A549 (cell line): Measurements from ENCODE around the gene PPP2R3B. TPM values are rescaled to one million over a fixed set of nuclear protein-coding genes. Genes with fewer than 3 reads are reported as not detected.
A peak's percentile ranks its signal among the peaks of the same experiment; 100 is the strongest.
"Not testable (repeated sequence)": the region's sequence is repeated elsewhere in the genome, so short reads cannot be mapped to it uniquely, and the experiment has no call there.

Experiments
- ATAC-seq, 2 experiments: fragments of 200-7000 bp in 1 of 2; fragments of >200 bp in 1 of 2; cut with Nextera tagmentation in 1 of 2; cut with Tn5 transposase in 1 of 2; 3 replicates each; pipeline versions ENCODE4 v1.8.0 to v1.9.1; 2018 to 2020; ENCODE audit warnings: mild to moderate bottlenecking in 1 of 2, moderate library complexity in 1 of 2
- CTCF ChIA-PET: fragments of 300-600 bp; sonication (Branson Sonifier 250); formaldehyde crosslinking; extraction: SDS; loops from one replicate; lab custom pipeline; 2021; ENCODE audit warnings: antibody characterized with exemption, inconsistent platforms; lab: Yijun Ruan, JAX
- POLR2A ChIA-PET: fragments of 350-600 bp; formaldehyde crosslinking; extraction: SDS; loops from one replicate; lab custom pipeline; 2021; ENCODE audit warnings: antibody characterized with exemption, inconsistent platforms; lab: Yijun Ruan, JAX
- DNase-seq, 2 experiments: peaks; one replicate each; pipeline versions ENCODE4 v3.0.0 to v3.0.0-alpha.2; 2011 to 2016; ENCODE audit warnings: low read depth in 1 of 2, low spot score in 1 of 2
- FAIRE-seq: peaks from 2 replicates; lab custom pipeline; 2011; peaks lifted over from hg19 to GRCh38; lab: Jason Lieb, UNC
- H3K27ac ChIP-seq, 2 experiments: fragments of >200 bp; sonication (Bioruptor Twin); formaldehyde crosslinking; 3 replicates each; pipeline ENCODE4 v1.5.1; 2016 to 2017
- H3K4me1 ChIP-seq: fragments of >200 bp; sonication (Bioruptor Twin); formaldehyde crosslinking; 3 replicates; pipeline ENCODE4 v1.6.1; 2016
- H3K4me2 ChIP-seq: fragments of >200 bp; sonication (Bioruptor Twin); formaldehyde crosslinking; 3 replicates; pipeline ENCODE4 v1.6.1; 2016
- H3K4me3 ChIP-seq: fragments of >200 bp; sonication (Bioruptor Twin); formaldehyde crosslinking; 3 replicates; pipeline ENCODE4 v1.5.1; 2016
- H3K9me3 ChIP-seq: fragments of >200 bp; sonication (Bioruptor Twin); formaldehyde crosslinking; 3 replicates; pipeline ENCODE4 v1.6.1; 2016
- BHLHE40 ChIP-seq: IDR thresholded peaks from 2 replicates; pipeline ENCODE4 v1.6.1; 2012; ENCODE audit warnings: low read depth, low read length, inconsistent platforms
- CBX8 ChIP-seq: fragments of 200-600 bp; sonication (generic); IDR thresholded peaks from 2 replicates; pipeline ENCODE4 v1.6.1; 2016
- FOSB ChIP-seq: fragments of 250-450 bp; sonication (Bioruptor Pico); IDR thresholded peaks from 2 replicates; pipeline ENCODE4 v1.5.0; 2020; ENCODE audit warnings: mild to moderate bottlenecking, moderate library complexity
- FOSL2 ChIP-seq, 2 experiments: fragments of 450-650 bp in 1 of 2; fragments of >200 bp in 1 of 2; sonication (Bioruptor Twin) in 1 of 2; formaldehyde crosslinking; IDR thresholded peaks; 2 replicates each; pipeline versions ENCODE4 v1.5.0 to v1.6.1; 2016 to 2020; ENCODE audit warnings: mild to moderate bottlenecking in 1 of 2, moderate library complexity in 1 of 2
- FOXS1 ChIP-seq: fragments of 250-450 bp; sonication (Bioruptor Pico); IDR thresholded peaks from 2 replicates; pipeline ENCODE4 v1.5.0; 2020; ENCODE audit warnings: mild to moderate bottlenecking, moderate library complexity
- HOXB13 ChIP-seq: fragments of 250-450 bp; sonication (Bioruptor Pico); IDR thresholded peaks from 2 replicates; pipeline ENCODE4 v1.5.0; 2020; ENCODE audit warnings: low read depth, mild to moderate bottlenecking, moderate library complexity
- HOXB5 ChIP-seq: fragments of 250-450 bp; sonication (Bioruptor Pico); IDR thresholded peaks from 2 replicates; pipeline ENCODE4 v1.5.0; 2020; ENCODE audit warnings: mild to moderate bottlenecking, moderate library complexity
- MYC ChIP-seq: IDR thresholded peaks from 2 replicates; pipeline ENCODE4 v1.6.1; 2012; ENCODE audit warnings: mild to moderate bottlenecking, inconsistent platforms, low read length, improper control_type of control experiment, borderline replicate concordance
- NPAS2 ChIP-seq: fragments of 250-450 bp; sonication (Bioruptor Pico); IDR thresholded peaks from 2 replicates; pipeline ENCODE4 v1.8.0; 2022; ENCODE audit warnings: mild to moderate bottlenecking, moderate library complexity, borderline replicate concordance
- NR3C1 ChIP-seq: fragments of >200 bp; sonication (Bioruptor Twin); formaldehyde crosslinking; IDR thresholded peaks from 3 replicates; pipeline ENCODE4 v1.6.1; 2017
- POLR2A ChIP-seq: IDR thresholded peaks from 2 replicates; pipeline ENCODE4 v1.6.1; 2012; ENCODE audit warnings: mild to moderate bottlenecking, low read length
- RAD21 ChIP-seq, 2 experiments: fragments of >200 bp in 1 of 2; sonication (Bioruptor Twin) in 1 of 2; formaldehyde crosslinking in 1 of 2; IDR thresholded peaks in 1 of 2; conservative IDR thresholded peaks in 1 of 2; 2 replicates in 1 of 2; 3 replicates in 1 of 2; pipeline ENCODE4 v1.6.1; 2012 to 2018; ENCODE audit warnings: inconsistent platforms in 1 of 2
- RCOR1 ChIP-seq: fragments of 150-350 bp; IDR thresholded peaks from 2 replicates; pipeline ENCODE4 v1.6.1; 2014; ENCODE audit warnings: antibody characterized with exemption, low read length, low read depth
- TFCP2L1 ChIP-seq: fragments of 250-450 bp; sonication (Bioruptor Pico); IDR thresholded peaks from 2 replicates; pipeline ENCODE4 v1.5.0; 2021; ENCODE audit warnings: mild to moderate bottlenecking
- TP53 ChIP-seq: fragments of 250-450 bp; sonication (Bioruptor Pico); IDR thresholded peaks from 2 replicates; pipeline ENCODE4 v1.5.0; 2021; ENCODE audit warnings: mild to moderate bottlenecking, moderate library complexity
- ZFP36 ChIP-seq: fragments of 450-650 bp; IDR thresholded peaks from 2 replicates; pipeline ENCODE4 v1.6.1; 2014; ENCODE audit warnings: borderline replicate concordance; ENCODE audit not compliant: partially characterized antibody
- WGBS: methylation state at CpG from one replicate; pipeline ENCODE4 v1.1.6; 2017; ENCODE audit errors: missing lambda C conversion rate; 5-methylcytosine and 5-hydroxymethylcytosine counted together
- polyA plus RNA-seq, 4 experiments: library from polyadenylated mRNA; depleted of rRNA in 3 of 4; stranded (reverse); fragments of >200 nt; fragmentation: RNase III in 1 of 4; extraction: RNeasy Plus Mini Kit Qiagen cat#74134 plus additional on column Dnase treatment in 1 of 4; gene quantifications; 2 replicates in 3 of 4; 3 replicates in 1 of 4; pipeline ENCODE4 v1.2.3, GENCODE V29; 2011 to 2017
- TF ChIP-seq, protein P1 (sequence below): fragments of 450-650 bp; IDR thresholded peaks from 2 replicates; pipeline ENCODE4 v1.6.1; 2014; ENCODE audit warnings: antibody characterized with exemption
- TF ChIP-seq, protein P2 (sequence below): fragments of 250-450 bp; sonication (Bioruptor Pico); IDR thresholded peaks from 2 replicates; pipeline ENCODE4 v1.5.0; 2021; ENCODE audit warnings: mild to moderate bottlenecking, moderate library complexity, borderline replicate concordance
- TF ChIP-seq, protein P3 (sequence below): IDR thresholded peaks from 2 replicates; pipeline ENCODE4 v1.6.1; 2012

PPP2R3B gene
- polyA plus RNA-seq, 2 of the 4 experiments (the other 2 are of a cell fraction), result 12.6 to 29.6 TPM

DNA sequence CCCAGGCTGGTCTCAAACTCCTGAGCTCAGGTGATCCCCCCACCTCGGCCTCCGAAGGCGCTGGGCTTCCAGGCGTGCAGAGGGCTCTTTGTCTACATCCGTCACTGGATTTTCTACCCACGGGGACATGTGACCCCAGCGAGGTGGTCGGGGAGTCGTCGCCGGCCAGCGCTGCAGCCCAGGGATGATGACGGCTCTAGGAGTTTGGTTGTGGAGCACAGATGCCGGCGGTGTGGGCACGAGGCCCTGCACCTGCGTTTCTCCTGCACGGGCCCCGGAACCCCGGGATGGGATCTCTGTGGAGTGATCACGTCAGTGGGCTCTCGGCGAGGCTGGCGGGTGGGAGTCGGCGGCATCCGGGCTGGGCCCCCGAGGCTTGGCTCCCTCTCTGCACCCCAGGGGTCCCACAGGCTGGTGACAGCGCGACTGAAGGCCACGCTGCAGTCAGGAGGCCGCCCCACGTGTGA is 59.0 kb downstream of the PPP2R3B start:
- ATAC-seq (no peak), DNase-seq (no peak), FAIRE-seq (no peak)
- POLR2A ChIA-PET, result no interaction called here
- H3K9me3 ChIP-seq, result no peaks in the 10 kb centered on the region
- H3K27ac ChIP-seq, result no peak overlapping the region
- no peak overlapping the region for H3K4me3 ChIP-seq
- peaks cover 19% of the 10 kb centered on the region; the same call in 2 of the 3 replicates for H3K4me1 ChIP-seq
- CTCF ChIA-PET, result no interaction called here
- no peak overlapping the region for H3K4me2 ChIP-seq
- TF ChIP-seq, protein P1, sequence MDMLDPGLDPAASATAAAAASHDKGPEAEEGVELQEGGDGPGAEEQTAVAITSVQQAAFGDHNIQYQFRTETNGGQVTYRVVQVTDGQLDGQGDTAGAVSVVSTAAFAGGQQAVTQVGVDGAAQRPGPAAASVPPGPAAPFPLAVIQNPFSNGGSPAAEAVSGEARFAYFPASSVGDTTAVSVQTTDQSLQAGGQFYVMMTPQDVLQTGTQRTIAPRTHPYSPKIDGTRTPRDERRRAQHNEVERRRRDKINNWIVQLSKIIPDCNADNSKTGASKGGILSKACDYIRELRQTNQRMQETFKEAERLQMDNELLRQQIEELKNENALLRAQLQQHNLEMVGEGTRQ, result no peak
- TF ChIP-seq FOSL2 (IDR thresholded peaks at IDR 0.05), result no peak
- no peak for TF ChIP-seq FOSL2 (CRISPR knock-in tag; IDR thresholded peaks at IDR 0.05)
- TF ChIP-seq NR3C1, result no peak
- no peak for TF ChIP-seq CBX8
- TF ChIP-seq MYC, result no peak
- TF ChIP-seq RCOR1, result no peak
- TF ChIP-seq HOXB13 (CRISPR knock-in tag), result no peak
- no peak for TF ChIP-seq ZFP36
- TF ChIP-seq, protein P2, sequence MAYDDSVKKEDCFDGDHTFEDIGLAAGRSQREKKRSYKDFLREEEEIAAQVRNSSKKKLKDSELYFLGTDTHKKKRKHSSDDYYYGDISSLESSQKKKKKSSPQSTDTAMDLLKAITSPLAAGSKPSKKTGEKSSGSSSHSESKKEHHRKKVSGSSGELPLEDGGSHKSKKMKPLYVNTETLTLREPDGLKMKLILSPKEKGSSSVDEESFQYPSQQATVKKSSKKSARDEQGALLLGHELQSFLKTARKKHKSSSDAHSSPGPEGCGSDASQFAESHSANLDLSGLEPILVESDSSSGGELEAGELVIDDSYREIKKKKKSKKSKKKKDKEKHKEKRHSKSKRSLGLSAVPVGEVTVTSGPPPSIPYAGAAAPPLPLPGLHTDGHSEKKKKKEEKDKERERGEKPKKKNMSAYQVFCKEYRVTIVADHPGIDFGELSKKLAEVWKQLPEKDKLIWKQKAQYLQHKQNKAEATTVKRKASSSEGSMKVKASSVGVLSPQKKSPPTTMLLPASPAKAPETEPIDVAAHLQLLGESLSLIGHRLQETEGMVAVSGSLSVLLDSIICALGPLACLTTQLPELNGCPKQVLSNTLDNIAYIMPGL (CRISPR knock-in tag), result no peak
- no peak for TF ChIP-seq TP53
- TF ChIP-seq FOXS1, result no peak
- no peak for TF ChIP-seq TFCP2L1 (CRISPR knock-in tag)
- TF ChIP-seq HOXB5 (CRISPR knock-in tag), result no peak
- no peak for TF ChIP-seq FOSB (CRISPR knock-in tag)
- TF ChIP-seq BHLHE40, result no peak
- TF ChIP-seq POLR2A, result no peak
- TF ChIP-seq NPAS2, result no peak
- TF ChIP-seq, protein P3, sequence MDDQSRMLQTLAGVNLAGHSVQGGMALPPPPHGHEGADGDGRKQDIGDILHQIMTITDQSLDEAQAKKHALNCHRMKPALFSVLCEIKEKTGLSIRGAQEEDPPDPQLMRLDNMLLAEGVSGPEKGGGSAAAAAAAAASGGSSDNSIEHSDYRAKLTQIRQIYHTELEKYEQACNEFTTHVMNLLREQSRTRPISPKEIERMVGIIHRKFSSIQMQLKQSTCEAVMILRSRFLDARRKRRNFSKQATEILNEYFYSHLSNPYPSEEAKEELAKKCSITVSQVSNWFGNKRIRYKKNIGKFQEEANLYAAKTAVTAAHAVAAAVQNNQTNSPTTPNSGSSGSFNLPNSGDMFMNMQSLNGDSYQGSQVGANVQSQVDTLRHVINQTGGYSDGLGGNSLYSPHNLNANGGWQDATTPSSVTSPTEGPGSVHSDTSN, result no peak
- WGBS, result 83% methylated on average over 28 of the region's 33 CpGs

DNA sequence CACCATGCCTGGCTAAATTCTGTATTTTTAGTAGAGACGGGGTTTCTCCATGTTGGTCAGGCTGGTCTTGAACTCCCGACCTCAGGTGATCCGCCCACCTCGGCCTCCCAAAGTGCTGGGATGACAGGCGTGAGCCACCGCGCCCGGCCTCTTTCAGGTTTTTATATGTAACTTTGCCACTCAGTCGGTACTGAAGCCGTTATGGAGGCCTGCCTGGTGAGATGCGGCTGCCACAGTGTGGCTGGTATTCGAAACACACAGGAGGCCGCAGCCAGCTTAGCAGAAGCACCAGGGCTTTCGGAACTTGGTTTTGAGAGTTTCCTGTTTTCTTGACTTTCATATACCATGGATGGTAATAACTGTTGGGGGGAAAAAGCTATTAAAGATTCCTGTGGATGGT is 62.0 kb downstream of the PPP2R3B start:
- ATAC-seq, result peak in 1 of 2 experiments; percentile 5; a peak in 1 of 6 replicates
- CTCF ChIA-PET, POLR2A ChIA-PET, FAIRE-seq, H3K9me3 ChIP-seq, H3K4me3 ChIP-seq: not testable (repeated sequence)
- Histone ChIP-seq H3K4me1 (peaks cover 28% of the 10 kb centered on the region; the same call in 2 of the 3 replicates), H3K4me2 (peak overlapping the region; percentile 63), H3K27ac (peak overlapping the region in 1 of 2 experiments; percentile 11; a peak in 1 of 6 replicates)
- WGBS, result 43% methylated on average over 14 of the region's 14 CpGs
- peak in 1 of 2 experiments; percentile 55 for DNase-seq
- peak in 1 of 2 experiments; percentile 27; a peak in 1 of 5 replicates for TF ChIP-seq RAD21 (conservative IDR thresholded peaks at IDR 0.05 in 1 of 2, IDR thresholded peaks at IDR 0.05 in 1 of 2)
